Brain microvascular endothelial cell (primary cell): ENCODE data around the gene TMEM209.

Experiments used
- DNase-seq: peaks from one replicate; pipeline ENCODE4 v3.0.0-alpha.2; 2020
- H3K27ac ChIP-seq: fragments of 250-450 bp; sonication (Bioruptor Pico); 2 replicates; pipeline ENCODE4 v1.5.1; 2020; ENCODE audit warnings: mild to moderate bottlenecking, moderate library complexity
- H3K27me3 ChIP-seq: fragments of 250-450 bp; sonication (Bioruptor Pico); replicated peaks from 2 replicates; pipeline ENCODE4 v1.5.1; 2020; ENCODE audit warnings: mild to moderate bottlenecking
- H3K36me3 ChIP-seq: fragments of 250-450 bp; sonication (Bioruptor Pico); replicated peaks from 2 replicates; pipeline ENCODE4 v1.5.1; 2020; ENCODE audit warnings: mild to moderate bottlenecking
- H3K4me3 ChIP-seq: 2 replicates; pipeline ENCODE4 v1.5.1; 2011; ENCODE audit warnings: low read depth, mild to moderate bottlenecking, control low read depth, low read length, moderate library complexity
- in situ Hi-C: cut with HindIII; loops from 2 replicates; pipeline ENCODE4 v1.10.0; 2017; ENCODE audit warnings: low sequenced_read_pairs, low pct_ligation_motif_present
- TF ChIP-seq, protein P1 (sequence below): IDR thresholded peaks from 2 replicates; pipeline ENCODE4 v1.5.1; 2011; ENCODE audit warnings: low read depth, mild to moderate bottlenecking, moderate library complexity, low read length, control low read depth, inconsistent platforms; ENCODE audit errors: missing control alignments

TMEM209 gene

DNA sequence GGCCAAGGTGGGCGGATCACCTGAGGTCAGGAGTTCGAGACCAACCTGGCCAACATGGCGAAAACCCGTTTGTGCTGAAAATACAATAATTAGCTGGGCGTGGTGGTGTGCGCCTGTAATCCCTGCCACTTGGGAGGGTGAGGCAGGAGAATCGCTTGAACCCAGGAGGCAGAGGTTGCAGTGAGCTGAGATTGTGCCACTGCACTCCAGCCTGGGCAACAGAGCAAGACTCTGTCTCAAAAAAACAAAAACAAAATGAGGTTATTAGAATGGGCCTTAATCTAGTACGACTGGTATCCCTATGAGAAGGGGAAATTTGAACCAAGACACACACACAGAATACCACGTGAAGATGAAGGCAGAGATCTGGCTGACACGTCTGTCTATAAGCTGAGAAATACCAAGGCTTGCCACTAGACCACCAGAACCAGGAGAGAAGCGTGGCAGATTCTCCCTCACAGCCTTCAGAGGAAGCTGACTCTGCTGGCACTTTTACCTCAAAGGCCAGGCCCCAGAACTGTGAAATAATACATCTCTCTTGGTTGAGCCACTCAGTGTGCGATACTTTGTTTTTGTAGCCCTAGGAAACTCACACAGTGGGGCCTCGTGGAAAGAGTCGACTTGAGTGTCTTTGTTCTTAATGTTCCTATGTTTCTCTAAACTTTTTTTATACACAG is 59.6 kb downstream of the TMEM209 start:
- DNase-seq, result no peak
- Histone ChIP-seq H3K36me3 (no peaks in the 10 kb centered on the region), H3K27ac (no peak overlapping the region), H3K4me3 (no peak overlapping the region), H3K27me3 (no peaks in the 10 kb centered on the region)
- TF ChIP-seq, protein P1, sequence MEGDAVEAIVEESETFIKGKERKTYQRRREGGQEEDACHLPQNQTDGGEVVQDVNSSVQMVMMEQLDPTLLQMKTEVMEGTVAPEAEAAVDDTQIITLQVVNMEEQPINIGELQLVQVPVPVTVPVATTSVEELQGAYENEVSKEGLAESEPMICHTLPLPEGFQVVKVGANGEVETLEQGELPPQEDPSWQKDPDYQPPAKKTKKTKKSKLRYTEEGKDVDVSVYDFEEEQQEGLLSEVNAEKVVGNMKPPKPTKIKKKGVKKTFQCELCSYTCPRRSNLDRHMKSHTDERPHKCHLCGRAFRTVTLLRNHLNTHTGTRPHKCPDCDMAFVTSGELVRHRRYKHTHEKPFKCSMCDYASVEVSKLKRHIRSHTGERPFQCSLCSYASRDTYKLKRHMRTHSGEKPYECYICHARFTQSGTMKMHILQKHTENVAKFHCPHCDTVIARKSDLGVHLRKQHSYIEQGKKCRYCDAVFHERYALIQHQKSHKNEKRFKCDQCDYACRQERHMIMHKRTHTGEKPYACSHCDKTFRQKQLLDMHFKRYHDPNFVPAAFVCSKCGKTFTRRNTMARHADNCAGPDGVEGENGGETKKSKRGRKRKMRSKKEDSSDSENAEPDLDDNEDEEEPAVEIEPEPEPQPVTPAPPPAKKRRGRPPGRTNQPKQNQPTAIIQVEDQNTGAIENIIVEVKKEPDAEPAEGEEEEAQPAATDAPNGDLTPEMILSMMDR, result no peak
- in situ Hi-C loops, result no loop called here

DNA sequence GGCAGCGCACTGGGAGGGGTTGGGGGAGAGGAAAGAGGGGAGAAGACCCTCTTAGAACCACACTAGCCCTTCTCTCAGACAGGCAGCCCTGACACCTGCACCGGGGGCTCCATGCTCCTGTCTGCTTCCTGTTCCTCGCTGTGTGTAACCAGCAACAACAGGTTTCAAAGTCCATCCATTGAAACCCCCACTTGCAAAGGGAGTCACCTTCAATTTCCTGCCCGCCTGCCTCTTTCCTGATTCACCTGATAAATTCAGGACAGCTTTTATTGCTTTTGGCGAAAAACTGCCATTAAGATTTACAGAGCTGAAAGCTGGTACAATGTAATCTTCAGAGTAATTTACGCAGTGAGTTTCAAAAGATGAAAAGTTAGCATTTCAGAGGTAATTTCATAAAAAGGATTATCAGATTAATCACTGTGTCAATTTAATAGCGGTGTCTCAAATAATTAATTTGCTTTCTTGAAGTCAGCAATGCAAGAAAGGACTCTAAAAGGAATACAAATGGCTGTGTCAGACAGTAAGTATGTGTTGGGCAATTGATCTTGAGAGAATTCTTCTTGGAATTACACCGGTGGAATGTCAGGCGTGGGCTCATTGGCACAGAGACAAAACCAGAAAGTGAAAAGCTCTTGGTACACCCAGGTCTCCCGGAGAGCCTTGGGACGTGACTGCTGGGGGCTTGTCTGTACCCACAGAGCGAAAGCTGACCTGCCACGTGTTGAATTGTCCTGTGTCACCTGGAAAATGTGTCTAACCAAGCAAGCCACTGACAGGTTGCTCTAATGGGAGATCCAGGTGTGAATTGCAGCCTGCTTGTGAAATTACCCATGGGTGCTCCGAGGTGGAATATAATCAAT is 60.7 kb downstream of the TMEM209 start:
- TF ChIP-seq, protein P1, result no peak
- DNase-seq, result peak; percentile 24
- Histone ChIP-seq H3K27me3 (no peaks in the 10 kb centered on the region), H3K27ac (no peak overlapping the region), H3K4me3 (no peak overlapping the region), H3K36me3 (no peaks in the 10 kb centered on the region)
- in situ Hi-C loops, result no loop called here

DNA sequence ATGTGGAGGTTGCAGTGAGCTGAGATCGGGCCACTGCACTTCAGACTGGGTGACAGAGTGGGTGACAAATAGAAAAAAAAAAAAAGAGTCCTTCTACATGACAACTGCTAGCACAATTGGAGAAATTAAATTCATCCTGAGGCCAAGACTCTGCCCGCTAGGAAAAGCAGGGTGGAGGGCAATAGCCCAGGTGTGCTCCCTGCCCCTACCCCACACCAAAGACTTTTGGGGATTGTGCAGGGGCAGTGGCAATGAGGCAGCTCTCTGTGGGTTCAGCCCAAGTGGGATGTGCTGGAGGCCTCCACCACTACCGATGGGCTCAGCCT is 61.3 kb downstream of the TMEM209 start:
- no peak for DNase-seq
- no peak overlapping the region for H3K27ac ChIP-seq
- in situ Hi-C loops, result no loop called here
- TF ChIP-seq, protein P1, result no peak
- no peak overlapping the region for H3K4me3 ChIP-seq
- H3K36me3 ChIP-seq, result peaks cover 2% of the 10 kb centered on the region
- no peaks in the 10 kb centered on the region for H3K27me3 ChIP-seq

DNA sequence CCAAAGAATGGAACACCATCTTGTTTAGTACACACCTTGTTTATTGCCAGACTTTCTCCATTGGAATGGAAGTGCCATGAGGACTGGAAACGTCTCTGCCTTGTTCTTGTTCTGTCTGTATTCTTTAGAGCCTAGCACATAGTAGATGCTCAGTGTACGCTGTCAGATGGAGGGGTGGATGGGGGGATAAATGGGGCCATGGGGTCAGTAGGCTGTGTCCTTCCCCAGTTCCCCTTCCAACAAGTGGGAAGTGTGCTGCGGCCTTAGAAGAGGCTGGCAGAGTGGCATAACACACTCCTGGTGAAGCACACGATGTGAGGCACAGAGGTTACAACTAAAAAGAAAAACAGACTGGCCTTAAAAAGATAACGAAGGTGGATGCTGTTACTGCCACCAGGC is 61.9 kb downstream of the TMEM209 start:
- H3K4me3 ChIP-seq, result no peak overlapping the region
- H3K27ac ChIP-seq, result no peak overlapping the region
- in situ Hi-C loops, result no loop called here
- TF ChIP-seq, protein P1, result no peak
- H3K36me3 ChIP-seq, result peaks cover 2% of the 10 kb centered on the region
- H3K27me3 ChIP-seq, result no peaks in the 10 kb centered on the region
- DNase-seq, result no peak

DNA sequence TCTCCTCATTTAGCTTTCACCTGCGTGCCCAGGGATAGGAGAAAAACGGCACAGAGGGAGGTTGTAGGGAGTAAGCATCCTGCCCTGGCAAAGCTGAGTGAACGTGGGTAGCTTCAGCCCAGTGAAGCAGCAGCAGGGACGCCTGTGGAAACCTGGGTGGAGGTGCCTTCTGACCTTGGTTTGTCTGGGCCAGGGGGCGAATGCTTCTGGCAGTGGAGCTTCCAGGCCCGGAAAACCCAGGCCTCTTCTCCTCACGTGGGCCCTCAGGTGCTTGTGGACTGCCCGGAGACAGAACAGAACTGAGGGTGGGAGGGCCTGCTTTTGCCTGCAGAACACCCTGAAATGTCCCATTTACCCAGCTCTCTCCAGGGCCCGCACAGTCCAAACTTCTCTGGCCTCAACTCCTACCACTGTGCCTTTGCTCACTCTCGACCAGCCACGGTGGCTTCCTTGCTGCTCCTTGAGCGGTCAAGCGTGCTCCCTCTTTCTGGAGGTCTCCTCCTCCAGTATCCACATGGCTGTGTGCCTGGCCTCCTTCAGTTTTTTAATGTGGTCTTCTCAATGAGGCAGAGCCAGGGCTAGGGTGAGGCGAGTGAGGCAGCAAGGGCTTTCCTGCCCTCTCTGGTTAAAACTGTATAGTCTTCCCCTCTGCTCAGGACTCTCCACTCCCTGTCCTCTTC is 62.4 kb downstream of the TMEM209 start:
- Histone ChIP-seq H3K27me3 (no peaks in the 10 kb centered on the region), H3K27ac (no peak overlapping the region), H3K36me3 (peaks cover 3% of the 10 kb centered on the region), H3K4me3 (no peak overlapping the region)
- in situ Hi-C loops, result no loop called here
- DNase-seq, result no peak
- TF ChIP-seq, protein P1, result no peak
